ENCODE data around the gene ARL16.

Gene ARL16

GRCh38 chr17:81641825-81642489 is 41.6 kb downstream of the ARL16 start:
- DNase-seq, result no peak

GRCh38 chr17:81640011-81640410 is 43.6 kb downstream of the ARL16 start:
- DNase-seq, result no peak

- DNase-seq, result no peak
These were observed 44.9 kb downstream of the ARL16 start for GRCh38 chr17:81638683-81639082.

DNA sequence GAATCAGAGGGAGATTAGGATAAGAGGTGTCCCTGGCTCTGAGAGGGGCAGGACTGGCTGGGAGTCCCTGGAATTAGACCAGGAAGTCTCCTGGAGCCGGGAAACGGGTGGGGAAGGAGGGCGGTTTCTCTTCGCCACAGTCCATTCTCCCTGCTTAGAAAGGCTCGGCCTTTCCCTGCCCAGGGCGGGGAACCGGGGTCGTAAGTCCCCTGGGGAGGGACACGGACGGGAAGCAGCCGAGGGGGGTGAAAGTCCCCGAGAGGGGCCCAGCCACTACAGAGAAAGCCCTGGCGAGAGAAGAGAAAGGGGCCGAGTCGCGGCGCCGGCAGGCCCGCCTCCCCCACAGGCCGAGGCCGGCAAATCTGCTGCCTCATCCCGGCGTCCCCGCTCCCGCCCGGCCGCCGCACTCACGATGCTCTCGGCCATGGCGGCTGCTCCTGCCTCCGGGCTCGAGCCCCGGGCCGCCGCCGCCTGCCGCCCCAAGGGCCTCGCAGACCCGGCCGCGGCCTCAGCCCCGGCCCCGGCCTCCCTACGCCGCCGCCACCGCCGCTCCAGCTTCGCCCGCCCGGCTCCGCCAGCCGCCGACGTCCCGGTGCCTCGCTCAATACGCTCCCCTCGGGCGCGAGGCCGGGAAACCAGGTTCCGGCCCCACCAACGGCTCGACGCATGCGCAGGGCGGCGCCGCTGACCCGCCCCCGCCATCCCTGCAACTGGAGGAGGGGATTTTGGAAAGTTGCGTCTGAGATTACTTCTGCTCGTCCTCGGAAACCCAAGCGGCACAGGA is 46.9 kb downstream of the ARL16 start, which contains the start of the genes NPLOC4 and TSPAN10:
Gene NPLOC4 (minus strand): TSS at position 608 of the 784 bp plus-strand sequence. CDS start 182 bp downstream, at position 426.
Gene TSPAN10 (plus strand): TSS at position 692 of the 784 bp plus-strand sequence. CDS start 5,217 bp downstream, outside the sequence.
- peak; percentile 59 to 79 for DNase-seq

DNA sequence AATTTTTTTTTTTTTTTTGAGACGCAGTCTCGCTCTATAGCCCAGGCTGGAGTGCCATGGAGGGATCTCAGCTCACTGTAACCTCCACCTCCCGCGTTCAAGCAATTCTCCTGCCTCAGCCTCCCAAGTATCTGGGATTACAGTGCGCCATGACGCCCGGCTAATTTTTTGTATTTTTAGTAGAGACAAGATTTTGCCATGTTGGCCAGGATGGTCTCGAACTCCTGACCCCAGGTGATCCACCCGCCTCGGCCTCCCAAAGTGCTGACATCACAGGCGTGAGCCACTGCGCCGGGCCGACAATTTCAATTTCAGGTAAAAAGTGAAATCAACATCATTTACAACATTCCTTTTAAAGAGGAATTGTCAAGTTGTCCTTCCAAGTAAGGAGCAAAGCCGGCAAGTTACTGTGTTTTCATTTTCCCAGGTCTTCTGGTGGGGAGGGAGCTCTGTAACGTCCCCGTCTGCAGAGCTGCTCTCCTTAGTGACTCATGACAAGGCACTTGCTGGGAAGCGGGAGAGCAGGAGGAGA is 47.6 kb downstream of the ARL16 start:
- DNase-seq, result no peak

DNA sequence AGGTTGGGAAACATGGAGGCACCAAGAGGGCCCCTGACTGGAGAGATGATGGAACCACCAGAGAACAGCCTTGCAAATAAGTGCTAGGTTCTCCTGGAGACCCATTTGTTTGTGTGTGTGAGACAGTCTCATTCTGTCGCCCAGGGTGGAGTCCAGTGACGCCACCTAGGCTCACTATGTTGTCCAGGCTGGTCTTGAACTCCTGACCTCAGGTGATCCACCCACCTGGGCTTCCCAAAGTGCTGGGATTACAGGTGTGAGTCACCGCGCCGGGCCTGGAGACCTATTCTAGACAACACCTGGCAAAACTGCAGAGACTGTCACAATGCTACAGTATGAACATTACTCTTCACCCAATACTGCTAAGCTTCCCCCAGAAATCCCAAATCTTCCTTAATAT is 48.2 kb downstream of the ARL16 start:
- DNase-seq, result no peak

- DNase-seq, result no peak
These were observed 52.1 kb downstream of the ARL16 start for GRCh38 chr17:81631482-81631881.
